Measurements from ENCODE around the gene FNDC11.

The FNDC11 gene

DNA sequence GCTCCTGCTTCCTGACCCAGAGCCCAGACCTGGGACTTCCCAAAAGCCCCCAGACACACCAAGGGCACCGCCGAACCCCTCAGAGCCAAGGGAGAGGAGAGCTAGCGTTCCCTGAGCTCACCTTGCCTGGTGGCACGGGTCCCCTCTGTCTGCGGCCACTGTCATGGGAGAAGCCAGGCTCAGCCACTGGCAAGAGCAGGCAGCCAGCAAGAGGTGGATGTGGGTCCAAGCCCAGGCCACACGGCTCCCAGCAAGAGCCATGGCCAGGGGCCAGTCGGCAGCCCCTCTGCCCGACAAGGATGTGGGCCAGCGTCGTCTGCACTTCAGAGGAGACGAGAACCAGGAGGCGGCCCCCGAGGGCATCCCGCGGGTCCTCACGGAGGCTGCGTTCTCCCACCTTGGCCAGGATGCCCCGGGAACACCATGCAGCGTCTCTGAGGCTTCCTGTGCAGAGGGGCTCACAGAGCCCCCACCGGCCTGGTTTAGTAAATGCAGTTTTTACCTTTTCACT lies 35.6 kb upstream of the FNDC11 start:
- no peak for DNase-seq (ENCODE audit: low read depth)
- H3K27me3 ChIP-seq (replicated peaks; ENCODE audit: control insufficient read depth, insufficient read depth, low read length): peaks cover 3% of the 10 kb centered on the region
- H3K4me1 ChIP-seq (ENCODE audit: control insufficient read depth, insufficient read depth, low read length): peaks cover 17% of the 10 kb centered on the region
- peaks cover 2% of the 10 kb centered on the region for H3K9me3 ChIP-seq (ENCODE audit: control insufficient read depth, low read length)
- no peak overlapping the region for H3K9ac ChIP-seq (ENCODE audit: low read length)
- H3K36me3 ChIP-seq (ENCODE audit: control insufficient read depth, insufficient read depth, low read length, severe bottlenecking): peaks cover 5% of the 10 kb centered on the region
- no peak overlapping the region for H3K4me3 ChIP-seq (ENCODE audit: low read length)

DNA sequence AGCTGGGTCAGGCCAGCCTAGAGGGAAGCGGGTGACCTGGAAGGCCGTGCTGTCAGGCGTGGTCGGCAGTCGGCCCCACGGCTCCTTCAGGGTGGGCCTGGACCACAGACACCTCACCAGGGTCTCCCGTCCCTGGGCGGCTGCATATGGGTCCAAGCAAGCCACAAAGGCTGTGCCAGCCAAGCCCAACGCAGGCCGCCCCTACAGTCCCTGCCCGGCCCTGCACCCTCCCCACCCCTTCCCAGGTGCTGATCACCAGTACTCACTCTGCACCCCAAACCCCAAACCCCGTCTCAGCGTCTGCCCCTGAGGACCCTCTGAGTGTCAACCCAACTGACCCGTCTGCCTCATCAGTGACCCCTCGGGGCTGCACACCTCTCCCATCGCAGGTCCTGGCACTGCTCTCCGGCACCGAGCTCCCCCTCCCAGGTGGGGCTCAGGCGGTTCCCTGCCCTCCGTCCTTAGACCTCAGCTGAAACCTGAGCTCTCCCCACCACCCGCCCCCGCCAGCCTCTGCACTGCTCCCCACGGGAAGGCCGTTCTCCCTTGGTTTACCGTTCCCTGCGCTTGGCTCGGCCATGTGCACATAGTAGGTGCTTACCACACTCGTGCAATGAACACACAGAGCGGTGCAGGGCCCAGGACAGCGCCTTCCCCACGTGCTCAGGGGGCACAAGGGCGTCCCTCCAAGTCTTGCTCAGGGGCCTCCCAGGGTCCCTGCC lies 34.9 kb upstream of the FNDC11 start:
- Histone ChIP-seq H3K4me1 (ENCODE audit: control insufficient read depth, insufficient read depth, low read length) (peaks cover 17% of the 10 kb centered on the region), H3K9ac (ENCODE audit: low read length) (no peak overlapping the region), H3K27me3 (replicated peaks; ENCODE audit: control insufficient read depth, insufficient read depth, low read length) (no peaks in the 10 kb centered on the region), H3K36me3 (ENCODE audit: control insufficient read depth, insufficient read depth, low read length, severe bottlenecking) (peaks cover 10% of the 10 kb centered on the region), H3K9me3 (ENCODE audit: control insufficient read depth, low read length) (peaks cover 3% of the 10 kb centered on the region), H3K4me3 (ENCODE audit: low read length) (peak overlapping the region; percentile 91)
- no peak for DNase-seq (ENCODE audit: low read depth)

DNA sequence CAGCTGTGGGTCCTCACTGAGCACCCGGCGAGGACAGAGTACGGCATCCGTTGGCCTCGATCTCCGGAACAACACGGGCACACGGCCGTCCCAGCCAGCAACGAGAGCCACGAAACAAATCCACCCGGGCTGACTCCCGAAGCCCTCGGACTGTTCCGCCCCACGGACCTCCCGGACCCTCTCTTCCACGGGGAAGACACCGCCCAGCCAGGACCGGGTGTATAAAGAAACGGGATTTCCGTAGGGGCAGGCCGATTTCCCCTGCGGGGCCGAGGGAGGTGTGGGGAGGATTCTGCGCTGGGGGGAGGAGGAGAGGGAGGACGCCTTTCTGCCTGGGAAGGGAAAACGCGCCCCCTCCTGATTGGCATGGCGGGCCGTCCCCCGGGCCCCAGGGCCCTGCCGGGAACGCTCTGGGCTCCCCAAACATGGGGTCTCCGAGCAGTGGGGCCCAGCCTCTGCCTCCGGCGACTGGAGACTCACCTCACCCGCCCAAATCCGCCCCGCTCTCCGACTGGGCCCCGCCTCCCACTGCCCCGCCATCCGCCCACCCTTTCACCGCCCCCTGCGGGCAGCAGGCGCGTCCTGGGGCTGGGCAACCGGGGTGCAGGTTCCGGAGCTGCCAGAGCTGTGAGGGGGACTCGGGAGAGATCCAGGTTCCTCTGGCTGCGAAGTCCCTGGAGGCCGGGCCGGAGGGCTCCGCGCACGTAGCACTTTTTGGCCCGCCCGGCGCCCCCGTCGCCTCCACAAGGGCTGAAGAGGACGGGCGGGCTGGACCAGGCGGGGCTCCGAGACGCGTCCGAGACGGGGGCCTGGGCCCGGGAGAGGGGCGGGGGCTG lies 34.1 kb upstream of the FNDC11 start:
- peak overlapping the region; percentile 91 for H3K4me3 ChIP-seq (ENCODE audit: low read length)
- peaks cover 3% of the 10 kb centered on the region for H3K9me3 ChIP-seq (ENCODE audit: control insufficient read depth, low read length)
- DNase-seq (ENCODE audit: low read depth): peak; percentile 82
- H3K36me3 ChIP-seq (ENCODE audit: control insufficient read depth, insufficient read depth, low read length, severe bottlenecking): peaks cover 10% of the 10 kb centered on the region
- H3K27me3 ChIP-seq (replicated peaks; ENCODE audit: control insufficient read depth, insufficient read depth, low read length): no peaks in the 10 kb centered on the region
- peak overlapping the region; percentile 74 for H3K9ac ChIP-seq (ENCODE audit: low read length)
- H3K4me1 ChIP-seq (ENCODE audit: control insufficient read depth, insufficient read depth, low read length): peaks cover 17% of the 10 kb centered on the region

DNA sequence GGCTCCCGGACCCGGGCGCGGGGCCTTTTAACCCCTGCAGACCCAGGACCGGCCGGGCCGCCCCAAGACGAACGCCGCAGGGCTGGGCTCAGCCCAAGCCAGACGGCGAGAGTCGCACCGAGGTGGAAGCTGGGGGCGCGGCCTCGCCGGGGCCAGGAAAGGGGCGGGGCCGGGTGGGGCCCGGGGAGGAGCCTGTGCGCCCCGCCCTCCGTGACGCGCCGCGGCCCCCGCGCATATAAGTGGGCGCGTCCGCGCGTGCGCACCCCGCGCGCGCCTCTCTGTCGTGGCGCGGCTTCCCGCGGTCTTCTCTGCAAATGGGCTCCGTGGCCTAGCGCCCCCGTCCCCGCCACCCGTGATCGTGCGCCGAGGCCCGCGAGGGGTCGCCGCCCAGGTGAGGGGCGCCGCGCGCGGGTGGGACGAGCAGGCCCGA lies 33.4 kb upstream of the FNDC11 start, which contains the start of gene PPDPF:
PPDPF (plus strand) TSS at position 262 of the 430 bp plus-strand sequence. CDS start 544 bp downstream, outside the sequence.
- peaks cover 17% of the 10 kb centered on the region for H3K4me1 ChIP-seq (ENCODE audit: control insufficient read depth, insufficient read depth, low read length)
- peak; percentile 94 for DNase-seq (ENCODE audit: low read depth)
- peaks cover 10% of the 10 kb centered on the region for H3K36me3 ChIP-seq (ENCODE audit: control insufficient read depth, insufficient read depth, low read length, severe bottlenecking)
- no peaks in the 10 kb centered on the region for H3K27me3 ChIP-seq (replicated peaks; ENCODE audit: control insufficient read depth, insufficient read depth, low read length)
- H3K9me3 ChIP-seq (ENCODE audit: control insufficient read depth, low read length): peaks cover 3% of the 10 kb centered on the region
- peak within 1 kb of the TSS; percentile 91 for H3K4me3 ChIP-seq (ENCODE audit: low read length)
- H3K9ac ChIP-seq (ENCODE audit: low read length): peak within 1 kb of the TSS; percentile 89

DNA sequence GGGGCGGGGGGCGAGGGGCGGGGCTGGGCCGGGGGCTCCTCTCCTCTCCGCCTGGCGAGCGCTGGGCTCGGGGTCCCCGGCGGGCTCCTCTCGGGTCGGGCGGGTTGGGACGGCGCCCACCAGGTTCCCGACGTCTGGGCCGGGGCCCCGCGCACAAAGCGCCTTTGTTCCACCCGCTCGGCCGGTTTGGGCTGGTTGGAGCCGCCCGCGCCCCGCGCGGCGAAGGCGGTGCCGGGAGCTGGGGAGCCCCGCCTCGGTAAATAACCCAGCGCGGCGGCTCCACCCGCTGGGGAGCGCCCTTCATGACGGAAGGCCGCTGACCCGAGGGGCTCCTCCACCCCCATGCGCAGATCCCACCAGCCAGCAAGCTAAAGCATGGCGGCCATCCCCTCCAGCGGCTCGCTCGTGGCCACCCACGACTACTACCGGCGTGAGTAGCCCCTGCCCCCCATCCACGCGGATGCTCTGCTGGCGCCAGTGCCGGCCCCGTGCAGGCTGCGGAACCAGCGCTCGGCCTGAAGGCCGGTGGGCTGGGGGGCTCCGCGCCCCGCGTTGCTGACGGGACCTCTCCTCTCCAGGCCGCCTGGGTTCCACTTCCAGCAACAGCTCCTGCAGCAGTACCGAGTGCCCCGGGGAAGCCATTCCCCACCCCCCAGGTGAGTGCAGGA lies 32.9 kb upstream of the FNDC11 start:
- peaks cover 17% of the 10 kb centered on the region for H3K4me1 ChIP-seq (ENCODE audit: control insufficient read depth, insufficient read depth, low read length)
- H3K9ac ChIP-seq (ENCODE audit: low read length): peak overlapping the region; percentile 89

DNA sequence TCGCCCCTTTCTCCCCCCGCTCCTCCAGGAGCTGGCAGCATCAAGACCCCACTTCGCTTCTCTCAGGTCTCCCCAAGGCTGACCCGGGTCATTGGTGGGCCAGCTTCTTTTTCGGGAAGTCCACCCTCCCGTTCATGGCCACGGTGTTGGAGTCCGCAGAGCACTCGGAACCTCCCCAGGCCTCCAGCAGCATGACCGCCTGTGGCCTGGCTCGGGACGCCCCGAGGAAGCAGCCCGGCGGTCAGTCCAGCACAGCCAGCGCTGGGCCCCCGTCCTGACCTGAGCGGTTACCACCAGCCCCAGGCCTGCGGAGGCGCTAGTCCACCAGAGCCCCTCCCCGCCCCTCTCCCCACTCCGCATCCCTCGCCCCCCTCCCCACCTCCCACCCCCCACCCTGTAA lies 32.4 kb upstream of the FNDC11 start:
- Histone ChIP-seq H3K9me3 (ENCODE audit: control insufficient read depth, low read length) (peaks cover 3% of the 10 kb centered on the region), H3K4me1 (ENCODE audit: control insufficient read depth, insufficient read depth, low read length) (peaks cover 17% of the 10 kb centered on the region), H3K27me3 (replicated peaks; ENCODE audit: control insufficient read depth, insufficient read depth, low read length) (no peaks in the 10 kb centered on the region), H3K4me3 (ENCODE audit: low read length) (peak overlapping the region; percentile 91), H3K9ac (ENCODE audit: low read length) (peak overlapping the region; percentile 89), H3K36me3 (ENCODE audit: control insufficient read depth, insufficient read depth, low read length, severe bottlenecking) (peaks cover 10% of the 10 kb centered on the region)
- DNase-seq (ENCODE audit: low read depth): peak; percentile 37

More for the DNA sequence above, 32.9 kb upstream of the FNDC11 start:
- Histone ChIP-seq H3K27me3 (replicated peaks; ENCODE audit: control insufficient read depth, insufficient read depth, low read length) (no peaks in the 10 kb centered on the region), H3K9me3 (ENCODE audit: control insufficient read depth, low read length) (peaks cover 3% of the 10 kb centered on the region), H3K36me3 (ENCODE audit: control insufficient read depth, insufficient read depth, low read length, severe bottlenecking) (peaks cover 10% of the 10 kb centered on the region), H3K4me3 (ENCODE audit: low read length) (peak overlapping the region; percentile 91)
- DNase-seq (ENCODE audit: low read depth): peak; percentile 82

DNA sequence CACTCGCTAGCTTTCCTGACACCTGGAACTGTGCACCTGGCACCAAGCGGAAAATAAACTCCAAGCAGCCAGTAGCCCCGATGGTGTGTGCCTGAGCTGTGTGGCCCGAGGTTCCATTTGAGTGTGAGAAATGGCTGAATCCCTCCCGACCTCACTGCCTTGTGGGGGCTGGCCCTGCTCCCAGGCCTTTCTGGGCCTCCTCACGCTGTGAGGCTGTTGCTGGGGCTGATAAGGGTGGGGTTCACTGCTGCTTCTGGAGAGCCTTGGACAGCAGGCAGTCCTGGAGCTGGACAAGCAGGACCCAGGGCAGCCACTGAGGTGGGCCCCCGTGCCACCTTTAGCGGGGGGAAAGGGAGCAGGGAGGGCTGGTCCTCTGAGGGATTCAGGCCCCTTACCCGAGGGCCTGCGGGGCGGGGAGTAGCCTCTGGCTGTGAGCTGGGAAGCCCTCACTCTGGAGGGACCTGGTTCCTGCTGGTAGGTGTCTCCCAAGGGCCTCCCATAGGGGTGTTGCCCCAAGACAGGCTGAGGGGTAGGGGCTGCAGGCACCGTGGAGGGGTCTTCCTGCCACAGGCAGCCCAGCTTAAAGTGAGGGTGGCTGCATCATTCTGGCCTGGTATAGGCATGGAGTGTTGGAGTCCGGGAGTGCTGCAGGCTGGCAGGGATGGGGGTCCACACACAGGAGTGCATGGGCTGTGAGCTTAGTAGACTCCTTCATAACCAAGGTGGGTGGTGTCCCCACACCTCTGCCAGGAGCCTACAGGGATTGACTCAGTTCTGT lies 31.7 kb upstream of the FNDC11 start:
- Histone ChIP-seq H3K4me1 (ENCODE audit: control insufficient read depth, insufficient read depth, low read length) (peaks cover 17% of the 10 kb centered on the region), H3K9ac (ENCODE audit: low read length) (peak overlapping the region; percentile 63), H3K4me3 (ENCODE audit: low read length) (peak overlapping the region; percentile 67), H3K36me3 (ENCODE audit: control insufficient read depth, insufficient read depth, low read length, severe bottlenecking) (peaks cover 10% of the 10 kb centered on the region), H3K9me3 (ENCODE audit: control insufficient read depth, low read length) (peaks cover 3% of the 10 kb centered on the region), H3K27me3 (replicated peaks; ENCODE audit: control insufficient read depth, insufficient read depth, low read length) (no peaks in the 10 kb centered on the region)
- no peak for DNase-seq (ENCODE audit: low read depth)

DNA sequence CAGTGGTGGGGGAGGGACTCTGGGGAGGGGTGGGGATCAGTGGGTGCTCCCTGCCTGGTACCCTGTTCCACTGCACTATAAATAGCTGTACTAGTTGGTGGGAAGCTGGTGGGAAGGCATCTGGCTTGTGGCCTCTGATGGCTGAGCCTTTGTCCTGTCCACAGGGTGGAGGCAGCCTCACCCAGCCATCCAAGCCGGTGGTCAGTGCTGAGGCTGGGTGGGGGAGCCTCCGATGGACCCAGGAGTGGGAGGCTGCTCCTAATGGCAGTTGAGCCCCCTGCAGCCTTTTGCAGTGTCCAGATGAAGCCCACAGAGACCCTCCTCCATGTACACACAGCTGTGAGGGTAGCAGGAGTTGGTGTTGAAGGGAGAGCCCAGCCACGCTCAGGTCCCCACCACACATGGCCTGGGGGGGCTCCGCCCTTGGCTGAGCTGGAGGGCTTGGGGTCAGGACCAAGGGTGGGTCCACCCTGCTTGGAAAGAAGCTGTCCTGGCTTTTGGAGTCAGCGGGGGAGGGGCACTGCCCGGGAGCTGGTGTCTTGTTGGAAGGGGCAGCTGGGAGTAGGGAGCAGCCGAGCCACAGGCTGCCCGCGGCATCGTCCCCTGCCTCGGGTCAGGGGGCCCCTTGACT lies 30.9 kb upstream of the FNDC11 start:
- no peak for DNase-seq (ENCODE audit: low read depth)
- Histone ChIP-seq H3K4me3 (ENCODE audit: low read length) (no peak overlapping the region), H3K9ac (ENCODE audit: low read length) (no peak overlapping the region), H3K4me1 (ENCODE audit: control insufficient read depth, insufficient read depth, low read length) (peaks cover 17% of the 10 kb centered on the region), H3K36me3 (ENCODE audit: control insufficient read depth, insufficient read depth, low read length, severe bottlenecking) (peaks cover 10% of the 10 kb centered on the region), H3K9me3 (ENCODE audit: control insufficient read depth, low read length) (peaks cover 3% of the 10 kb centered on the region), H3K27me3 (replicated peaks; ENCODE audit: control insufficient read depth, insufficient read depth, low read length) (no peaks in the 10 kb centered on the region)

DNA sequence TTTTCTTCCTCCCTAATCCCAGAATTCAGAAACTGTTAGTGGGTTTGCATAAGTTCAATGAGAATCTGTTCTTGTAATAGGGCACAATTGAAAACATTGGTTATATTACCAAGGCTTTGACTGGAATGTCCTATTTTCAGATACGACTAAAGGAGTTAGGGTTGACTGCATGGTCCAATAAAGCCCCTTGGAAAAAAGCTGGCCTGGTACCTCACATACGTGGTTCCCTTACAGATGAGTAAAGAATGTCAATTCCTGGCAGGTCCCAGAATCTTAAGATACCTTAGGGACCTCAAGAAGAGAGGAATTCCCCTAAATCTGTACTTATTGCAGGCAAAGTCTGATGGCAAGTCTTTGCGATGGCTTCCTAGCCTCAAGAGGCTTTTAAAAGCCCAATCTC lies 28.8 kb upstream of the FNDC11 start:
- Histone ChIP-seq H3K9me3 (ENCODE audit: control insufficient read depth, low read length) (peaks cover 3% of the 10 kb centered on the region), H3K4me3 (ENCODE audit: low read length) (no peak overlapping the region), H3K9ac (ENCODE audit: low read length) (no peak overlapping the region), H3K36me3 (ENCODE audit: control insufficient read depth, insufficient read depth, low read length, severe bottlenecking) (peaks cover 10% of the 10 kb centered on the region), H3K4me1 (ENCODE audit: control insufficient read depth, insufficient read depth, low read length) (peaks cover 11% of the 10 kb centered on the region), H3K27me3 (replicated peaks; ENCODE audit: control insufficient read depth, insufficient read depth, low read length) (peaks cover 4% of the 10 kb centered on the region)
- no peak for DNase-seq (ENCODE audit: low read depth)

DNA sequence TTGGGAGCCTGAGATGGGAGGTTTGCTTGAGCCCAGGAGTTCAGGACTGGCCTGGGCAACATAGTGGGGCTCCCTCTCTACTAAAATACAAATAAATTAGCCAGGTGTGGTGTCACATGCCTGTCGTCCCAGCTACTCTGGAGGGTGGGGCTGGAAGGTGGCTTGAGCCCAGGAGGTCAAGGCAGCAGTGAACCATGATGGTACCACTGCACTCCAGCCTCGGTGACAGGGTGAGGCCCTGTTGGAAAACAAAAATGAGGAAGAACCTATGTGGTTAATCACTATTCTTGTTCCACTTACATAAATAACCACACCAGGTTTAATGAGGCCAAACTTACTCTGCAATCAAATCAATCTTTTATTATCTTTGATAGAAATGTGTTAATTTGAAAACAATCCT lies 28.0 kb upstream of the FNDC11 start:
- Histone ChIP-seq H3K36me3 (ENCODE audit: control insufficient read depth, insufficient read depth, low read length, severe bottlenecking) (peaks cover 10% of the 10 kb centered on the region), H3K27me3 (replicated peaks; ENCODE audit: control insufficient read depth, insufficient read depth, low read length) (peaks cover 4% of the 10 kb centered on the region)
- no peak for DNase-seq (ENCODE audit: low read depth)

More for the DNA sequence above, 28.0 kb upstream of the FNDC11 start:
- Histone ChIP-seq H3K9ac (ENCODE audit: low read length) (no peak overlapping the region), H3K4me1 (ENCODE audit: control insufficient read depth, insufficient read depth, low read length) (peaks cover 11% of the 10 kb centered on the region), H3K4me3 (ENCODE audit: low read length) (no peak overlapping the region), H3K9me3 (ENCODE audit: control insufficient read depth, low read length) (peaks cover 3% of the 10 kb centered on the region)

Data from adipocyte (in vitro differentiated cells).